Measurements from ENCODE around the gene INS. TPM values are rescaled to one million over a fixed set of nuclear protein-coding genes. Genes with fewer than 3 reads are reported as not detected.
"Not testable (repeated sequence)": the region's sequence is repeated elsewhere in the genome, so short reads cannot be mapped to it uniquely, and the experiment has no call there.

Gene INS
- total RNA-seq, 2 donors from 2014 or later: not detected

GRCh38 chr11:2182075-2182474 is 21.1 kb upstream of the INS start:
- peaks cover 9% of the 10 kb centered on the region for H3K27me3 Mint-ChIP-seq
- ATAC-seq: no peak
- no peak overlapping the region for H3K4me3 Mint-ChIP-seq

GRCh38 chr11:2180789-2181370 is 19.9 kb upstream of the INS start:
- Mint-ChIP-seq H3K27me3 (peaks cover 9% of the 10 kb centered on the region), H3K27ac (no peak overlapping the region), H3K4me3 (no peak overlapping the region), H3K4me1 (no peaks in the 10 kb centered on the region), H3K36me3 (ENCODE audit: low read depth) (no peaks in the 10 kb centered on the region)
- ATAC-seq: no peak
- H3K9me3 ChIP-seq (ENCODE audit: control insufficient read depth, low read length, poor library complexity, severe bottlenecking): no peaks in the 10 kb centered on the region
- DNase-seq: no peak

More at GRCh38 chr11:2182075-2182474, 21.1 kb upstream of the INS start:
- no peaks in the 10 kb centered on the region for H3K9me3 ChIP-seq (ENCODE audit: control insufficient read depth, low read length, poor library complexity, severe bottlenecking)
- Mint-ChIP-seq H3K4me1 (no peaks in the 10 kb centered on the region), H3K36me3 (ENCODE audit: low read depth) (no peaks in the 10 kb centered on the region), H3K27ac (no peak overlapping the region)
- no peak for DNase-seq

- no peaks in the 10 kb centered on the region for H3K36me3 Mint-ChIP-seq (ENCODE audit: low read depth)
- DNase-seq: no peak
- no peak for ATAC-seq
- no peak overlapping the region for H3K4me3 Mint-ChIP-seq
- H3K27ac Mint-ChIP-seq: no peak overlapping the region
- no peaks in the 10 kb centered on the region for H3K4me1 Mint-ChIP-seq
- H3K9me3 ChIP-seq (ENCODE audit: control insufficient read depth, low read length, poor library complexity, severe bottlenecking): no peaks in the 10 kb centered on the region
- peaks cover 8% of the 10 kb centered on the region for H3K27me3 Mint-ChIP-seq
Measured at GRCh38 chr11:2180347-2180746, 19.3 kb upstream of the INS start.

- Mint-ChIP-seq H3K27me3 (peaks cover under 1% of the 10 kb centered on the region), H3K4me1 (no peaks in the 10 kb centered on the region), H3K4me3 (no peak overlapping the region), H3K36me3 (ENCODE audit: low read depth) (no peaks in the 10 kb centered on the region), H3K27ac (no peak overlapping the region)
- H3K9me3 ChIP-seq (ENCODE audit: control insufficient read depth, low read length, poor library complexity, severe bottlenecking): no peaks in the 10 kb centered on the region
- ATAC-seq: no peak
- DNase-seq: no peak
Measured at GRCh38 chr11:2179516-2179915, 18.5 kb upstream of the INS start.

GRCh38 chr11:2178906-2179494 is 18.0 kb upstream of the INS start:
- no peaks in the 10 kb centered on the region for H3K4me1 Mint-ChIP-seq
- ATAC-seq: no peak

GRCh38 chr11:2178055-2178773 is 17.2 kb upstream of the INS start:
- not testable (repeated sequence) for H3K4me3 Mint-ChIP-seq, H3K27me3 Mint-ChIP-seq, H3K27ac Mint-ChIP-seq

More at GRCh38 chr11:2178906-2179494, 18.0 kb upstream of the INS start:
- no peak overlapping the region for H3K4me3 Mint-ChIP-seq
- H3K27me3 Mint-ChIP-seq: no peaks in the 10 kb centered on the region
- no peak for DNase-seq
- no peaks in the 10 kb centered on the region for H3K9me3 ChIP-seq (ENCODE audit: control insufficient read depth, low read length, poor library complexity, severe bottlenecking)
- H3K27ac Mint-ChIP-seq: no peak overlapping the region
- H3K36me3 Mint-ChIP-seq (ENCODE audit: low read depth): no peaks in the 10 kb centered on the region

GRCh38 chr11:2177076-2177475 is 16.1 kb upstream of the INS start:
- Mint-ChIP-seq H3K27me3 (no peaks in the 10 kb centered on the region), H3K27ac (no peak overlapping the region), H3K36me3 (ENCODE audit: low read depth) (no peaks in the 10 kb centered on the region), H3K4me1 (peaks cover 2% of the 10 kb centered on the region), H3K4me3 (no peak overlapping the region)
- no peak for DNase-seq
- ATAC-seq: no peak
- no peaks in the 10 kb centered on the region for H3K9me3 ChIP-seq (ENCODE audit: control insufficient read depth, low read length, poor library complexity, severe bottlenecking)

More at GRCh38 chr11:2178055-2178773, 17.2 kb upstream of the INS start:
- not testable (repeated sequence) for H3K9me3 ChIP-seq (ENCODE audit: control insufficient read depth, low read length, poor library complexity, severe bottlenecking); H3K4me1 Mint-ChIP-seq; DNase-seq; ATAC-seq; H3K36me3 Mint-ChIP-seq (ENCODE audit: low read depth)

GRCh38 chr11:2176389-2176900 is 15.4 kb upstream of the INS start:
- DNase-seq (no peak), ATAC-seq (no peak)
- no peak overlapping the region for H3K27ac Mint-ChIP-seq
- H3K4me1 Mint-ChIP-seq: peaks cover 2% of the 10 kb centered on the region
- H3K36me3 Mint-ChIP-seq (ENCODE audit: low read depth): no peaks in the 10 kb centered on the region
- no peaks in the 10 kb centered on the region for H3K9me3 ChIP-seq (ENCODE audit: control insufficient read depth, low read length, poor library complexity, severe bottlenecking)
- no peak overlapping the region for H3K4me3 Mint-ChIP-seq
- H3K27me3 Mint-ChIP-seq: no peaks in the 10 kb centered on the region

GRCh38 chr11:2175659-2176058 is 14.7 kb upstream of the INS start:
- Mint-ChIP-seq H3K27me3 (no peaks in the 10 kb centered on the region), H3K36me3 (ENCODE audit: low read depth) (no peaks in the 10 kb centered on the region), H3K27ac (no peak overlapping the region), H3K4me1 (peaks cover 2% of the 10 kb centered on the region), H3K4me3 (no peak overlapping the region)
- no peak for ATAC-seq
- DNase-seq: no peak
- no peaks in the 10 kb centered on the region for H3K9me3 ChIP-seq (ENCODE audit: control insufficient read depth, low read length, poor library complexity, severe bottlenecking)

- H3K4me3 Mint-ChIP-seq: no peak overlapping the region
- no peaks in the 10 kb centered on the region for H3K36me3 Mint-ChIP-seq (ENCODE audit: low read depth)
- H3K4me1 Mint-ChIP-seq: peaks cover 2% of the 10 kb centered on the region
- DNase-seq: no peak
- ATAC-seq: no peak
- no peaks in the 10 kb centered on the region for H3K27me3 Mint-ChIP-seq
- H3K27ac Mint-ChIP-seq: no peak overlapping the region
- H3K9me3 ChIP-seq (ENCODE audit: control insufficient read depth, low read length, poor library complexity, severe bottlenecking): no peaks in the 10 kb centered on the region
Measured at GRCh38 chr11:2174361-2174760, 13.4 kb upstream of the INS start.

GRCh38 chr11:2173761-2174160 is 12.8 kb upstream of the INS start:
- no peak for ATAC-seq

GRCh38 chr11:2173150-2173693 is 12.2 kb upstream of the INS start:
- Mint-ChIP-seq H3K4me1 (peaks cover 2% of the 10 kb centered on the region), H3K4me3 (no peak overlapping the region)
- no peak for DNase-seq

More at GRCh38 chr11:2173761-2174160, 12.8 kb upstream of the INS start:
- Mint-ChIP-seq H3K4me3 (no peak overlapping the region), H3K36me3 (ENCODE audit: low read depth) (no peaks in the 10 kb centered on the region), H3K27ac (peak overlapping the region; percentile 68), H3K4me1 (peaks cover 2% of the 10 kb centered on the region), H3K27me3 (no peaks in the 10 kb centered on the region)
- DNase-seq: no peak
- no peaks in the 10 kb centered on the region for H3K9me3 ChIP-seq (ENCODE audit: control insufficient read depth, low read length, poor library complexity, severe bottlenecking)

GRCh38 chr11:2172676-2173075 is 11.7 kb upstream of the INS start:
- H3K4me3 Mint-ChIP-seq: no peak overlapping the region
- ATAC-seq (no peak), DNase-seq (no peak)
- H3K9me3 ChIP-seq (ENCODE audit: control insufficient read depth, low read length, poor library complexity, severe bottlenecking): no peaks in the 10 kb centered on the region
- no peaks in the 10 kb centered on the region for H3K27me3 Mint-ChIP-seq
- peaks cover 2% of the 10 kb centered on the region for H3K4me1 Mint-ChIP-seq
- no peak overlapping the region for H3K27ac Mint-ChIP-seq
- H3K36me3 Mint-ChIP-seq (ENCODE audit: low read depth): no peaks in the 10 kb centered on the region

More at GRCh38 chr11:2173150-2173693, 12.2 kb upstream of the INS start:
- H3K9me3 ChIP-seq (ENCODE audit: control insufficient read depth, low read length, poor library complexity, severe bottlenecking): no peaks in the 10 kb centered on the region
- ATAC-seq: no peak
- H3K36me3 Mint-ChIP-seq (ENCODE audit: low read depth): no peaks in the 10 kb centered on the region
- H3K27ac Mint-ChIP-seq: peak overlapping the region; percentile 68
- no peaks in the 10 kb centered on the region for H3K27me3 Mint-ChIP-seq
